Activated CD8-positive, alpha-beta memory T cell treated with anti-CD3 and anti-CD28 coated beads, Interleukin-2, amount 50 U/mL, for 24 hours (primary cell): Measurements from ENCODE around the gene MYOF.
"Not testable (repeated sequence)": the region's sequence is repeated elsewhere in the genome, so short reads cannot be mapped to it uniquely, and the experiment has no call there.

Experiments used
- DNase-seq: peaks from one replicate; pipeline ENCODE4 v3.0.0-alpha.2; 2020; ENCODE audit errors: extremely low read depth

MYOF gene

DNA sequence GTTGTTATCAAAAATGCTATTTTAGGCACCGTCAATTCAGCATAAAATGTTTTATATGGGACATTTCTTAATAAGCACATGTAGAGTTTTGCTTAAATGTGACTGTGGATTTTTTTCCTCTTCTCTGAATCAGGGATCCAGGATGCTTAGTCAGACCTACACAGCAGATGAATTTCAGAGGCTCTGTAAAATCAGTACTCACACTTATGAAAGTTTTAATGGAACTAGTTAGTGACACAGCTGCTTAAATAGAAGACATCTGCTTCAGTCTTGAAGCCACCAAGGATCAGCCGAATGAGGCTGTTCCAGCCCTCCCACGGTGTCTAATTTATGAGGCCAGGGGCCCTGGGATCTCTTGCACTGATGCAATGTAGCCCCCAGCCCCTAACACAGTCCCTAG, 136.0 kb downstream of the MYOF start:
- no peak for DNase-seq

- DNase-seq, result no peak
These were observed 137.4 kb downstream of the MYOF start for GRCh38 chr10:93344691-93345090.

DNA sequence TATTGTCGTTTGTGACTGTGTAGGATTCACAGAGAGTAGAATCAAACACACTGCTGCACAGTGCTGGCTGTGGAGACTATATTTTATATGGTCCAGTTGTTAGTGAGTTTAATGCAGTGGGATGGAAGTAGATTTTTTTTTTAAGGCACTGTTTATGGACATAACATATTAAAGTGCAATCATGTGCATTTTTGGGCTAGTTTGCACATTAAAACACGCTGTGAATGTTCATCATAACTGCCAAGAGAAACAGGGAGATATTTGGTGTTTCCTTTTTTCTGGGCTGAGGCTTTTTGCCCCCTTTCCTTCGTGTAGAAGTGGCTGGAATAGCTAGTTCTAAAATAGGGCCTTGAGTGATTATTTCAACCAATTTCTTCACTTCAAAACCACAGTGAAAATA, 139.2 kb downstream of the MYOF start:
- no peak for DNase-seq

GRCh38 chr10:93342366-93342765, 139.8 kb downstream of the MYOF start:
- DNase-seq, result no peak

- DNase-seq, result no peak
These were observed 144.8 kb downstream of the MYOF start for GRCh38 chr10:93337309-93337721.

- DNase-seq, result no peak
These were observed 145.5 kb downstream of the MYOF start for GRCh38 chr10:93336678-93337077.

GRCh38 chr10:93336110-93336509, 146.0 kb downstream of the MYOF start:
- DNase-seq, result no peak

DNA sequence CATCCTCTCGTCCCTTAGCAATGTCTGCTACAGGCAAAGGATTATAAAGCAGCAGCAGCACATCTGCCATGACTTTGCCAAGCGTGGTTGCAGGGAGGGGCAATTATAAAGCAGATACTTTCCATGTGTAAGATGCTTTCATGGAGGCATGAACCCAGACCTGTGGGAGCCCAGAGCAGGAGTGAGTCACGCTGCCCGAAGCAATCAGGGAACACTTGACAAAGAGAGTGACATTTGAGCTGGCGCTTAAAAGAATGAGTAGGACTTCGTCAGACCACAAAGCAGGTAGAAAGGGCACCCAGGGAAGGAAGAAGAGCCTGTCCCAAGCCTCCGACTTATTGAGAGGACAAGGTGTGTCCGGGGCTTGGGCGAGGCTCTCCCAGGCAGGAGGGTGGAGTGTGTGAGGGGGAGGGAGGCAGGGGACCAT, 147.2 kb downstream of the MYOF start:
- DNase-seq, result no peak

DNA sequence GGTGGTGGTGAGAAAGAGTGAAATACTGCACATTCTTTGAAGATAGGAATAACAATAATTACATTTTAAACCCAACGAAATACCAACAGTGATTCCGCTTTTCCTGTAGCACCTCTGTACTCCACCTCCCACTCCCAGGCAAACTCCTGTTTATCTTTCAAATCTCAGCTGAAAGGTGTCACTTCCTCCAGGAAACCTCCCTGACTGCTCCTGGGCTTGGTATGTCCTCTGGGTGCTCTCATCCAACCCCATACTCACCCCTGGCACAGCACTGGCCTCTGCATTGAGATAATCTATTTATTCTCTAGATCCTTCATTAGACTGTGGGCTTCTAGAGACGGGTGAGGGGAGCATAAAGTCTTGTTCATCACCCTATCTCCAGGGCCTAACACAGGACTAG, 148.0 kb downstream of the MYOF start:
- no peak for DNase-seq

DNA sequence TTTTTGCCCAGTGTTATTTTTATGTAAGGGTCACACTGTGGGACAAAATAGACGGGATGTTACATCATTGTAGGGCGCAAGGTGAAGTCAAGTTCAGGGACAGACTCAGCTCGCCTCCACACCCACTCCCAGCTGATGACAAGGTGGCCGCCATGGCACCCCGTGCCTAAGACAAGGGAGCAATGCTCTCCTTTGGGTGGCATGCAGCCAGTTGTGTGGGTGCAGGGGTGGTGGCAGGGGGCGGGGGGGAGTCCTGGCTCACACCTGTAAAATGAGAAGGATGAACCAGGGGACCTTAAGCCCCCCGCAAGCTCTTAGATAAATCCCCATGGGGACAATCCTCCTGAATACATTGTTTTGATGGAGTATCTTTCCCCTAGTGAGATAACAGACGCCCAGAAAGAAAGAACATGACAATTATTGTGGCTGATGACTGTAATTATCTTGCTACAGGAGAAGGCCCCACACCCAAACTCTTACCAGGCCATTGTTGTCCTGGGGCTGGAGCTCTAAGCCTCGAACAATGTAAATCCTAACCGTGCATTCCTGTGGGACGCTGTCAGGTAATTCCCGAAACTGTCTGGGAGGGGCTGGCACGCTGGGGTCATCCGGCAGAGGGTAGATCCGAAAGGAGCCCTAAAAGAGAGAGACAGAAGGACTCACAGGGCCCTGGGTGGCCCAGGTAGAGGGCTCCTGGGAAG, 148.7 kb downstream of the MYOF start:
- no peak for DNase-seq

DNA sequence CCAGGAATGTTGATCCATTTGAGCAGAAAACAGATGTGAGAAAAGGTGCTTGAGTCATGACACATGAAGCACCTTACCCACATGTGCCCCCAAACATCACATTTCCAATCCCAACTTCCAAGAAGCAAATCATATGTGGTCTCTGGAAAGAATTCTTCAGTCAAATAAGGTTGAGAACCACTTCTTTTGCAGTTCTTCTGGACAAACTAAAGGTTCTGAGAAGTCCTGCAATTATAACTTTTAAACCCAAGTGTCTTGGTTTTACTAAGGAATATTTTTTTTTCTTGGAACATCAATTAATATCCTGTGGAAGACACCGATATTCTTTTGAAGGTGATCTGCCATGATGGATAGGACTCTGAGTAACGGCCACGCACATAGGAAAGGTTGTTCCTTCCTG, 151.3 kb downstream of the MYOF start:
- DNase-seq, result no peak

- DNase-seq, result no peak
These were observed 162.2 kb downstream of the MYOF start for GRCh38 chr10:93319896-93320295.

GRCh38 chr10:93319096-93319495, 163.0 kb downstream of the MYOF start:
- no peak for DNase-seq

DNA sequence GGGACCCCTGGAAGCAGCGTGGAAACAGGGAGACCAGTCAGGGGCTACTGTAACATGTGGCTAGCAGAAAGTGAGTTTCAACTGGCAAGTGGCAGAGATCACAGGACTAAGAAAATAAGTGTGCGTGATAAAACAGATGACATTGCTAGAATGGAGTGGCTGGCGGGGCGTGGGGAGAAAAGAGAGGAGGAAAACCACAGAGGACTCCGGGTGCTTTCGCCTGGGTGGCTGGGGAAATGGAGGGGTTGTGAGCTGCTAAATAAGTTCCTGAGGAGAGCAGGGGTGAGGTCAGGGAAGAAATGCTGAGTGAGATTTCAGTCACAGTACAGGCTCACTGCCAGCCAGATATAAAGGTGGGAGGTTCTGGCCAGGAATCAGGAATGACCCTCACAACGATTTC, 166.9 kb downstream of the MYOF start:
- DNase-seq, result no peak

GRCh38 chr10:93314656-93315055, 167.5 kb downstream of the MYOF start:
- DNase-seq, result not testable (repeated sequence)

DNA sequence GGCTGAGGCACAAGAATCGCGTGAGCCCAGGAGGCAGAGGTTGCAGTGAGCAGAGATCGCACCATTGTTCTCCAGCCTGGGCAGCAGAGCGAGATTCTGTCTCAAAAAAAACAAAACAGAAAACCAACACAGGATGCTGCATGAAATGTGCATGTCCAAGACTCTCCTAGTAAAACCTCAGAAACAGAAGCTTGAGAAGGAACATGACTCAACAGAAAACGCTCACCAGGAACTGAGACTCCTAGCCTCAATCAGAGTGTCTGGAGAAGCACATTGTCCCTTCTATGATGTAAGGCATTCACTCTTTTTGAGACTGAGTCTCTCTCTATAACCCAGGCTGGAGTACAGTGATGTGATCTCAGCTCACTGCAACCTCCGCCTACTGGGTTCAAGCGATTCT, 168.3 kb downstream of the MYOF start:
- no peak for DNase-seq

DNA sequence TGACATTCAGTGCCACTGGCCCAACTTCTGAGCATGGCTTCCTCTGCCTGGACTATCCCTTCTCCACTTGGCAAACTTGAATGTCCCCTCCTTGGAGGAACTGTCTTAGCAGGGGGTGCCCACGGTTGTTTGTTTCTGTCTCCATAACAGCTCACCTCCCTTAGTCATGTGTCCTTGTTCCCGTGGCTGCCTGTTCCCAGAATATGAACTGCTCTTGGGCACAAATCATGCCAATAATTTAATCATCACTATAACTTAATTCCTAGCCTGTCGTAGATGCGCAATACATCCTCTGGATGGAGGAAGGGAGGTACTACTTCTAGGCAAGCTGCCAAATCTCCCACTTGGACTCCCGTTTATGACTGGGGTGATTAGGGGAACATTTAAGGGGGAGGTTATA, 173.1 kb downstream of the MYOF start:
- DNase-seq, result no peak

DNA sequence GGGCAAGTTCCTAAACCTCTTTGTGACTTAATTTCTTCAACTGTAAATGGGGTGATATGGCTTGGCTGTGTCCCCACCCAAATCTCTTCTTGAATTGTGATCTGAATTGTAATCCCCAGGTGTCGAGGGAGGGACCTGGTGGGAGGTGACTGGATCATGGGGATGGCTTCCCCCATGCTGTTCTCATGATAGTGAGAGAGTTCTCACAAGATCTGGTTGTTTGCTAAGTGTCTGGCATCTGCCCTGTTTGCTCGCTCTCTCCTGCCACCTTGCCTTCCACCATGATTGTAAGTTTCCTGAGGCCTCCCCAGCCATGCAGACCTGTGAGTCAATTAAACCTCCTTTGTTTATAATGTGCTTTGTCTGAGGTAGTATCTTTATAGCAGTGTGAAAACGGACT, 177.0 kb downstream of the MYOF start:
- no peak for DNase-seq

- DNase-seq, result no peak
These were observed 181.2 kb downstream of the MYOF start for GRCh38 chr10:93300981-93301380.

DNA sequence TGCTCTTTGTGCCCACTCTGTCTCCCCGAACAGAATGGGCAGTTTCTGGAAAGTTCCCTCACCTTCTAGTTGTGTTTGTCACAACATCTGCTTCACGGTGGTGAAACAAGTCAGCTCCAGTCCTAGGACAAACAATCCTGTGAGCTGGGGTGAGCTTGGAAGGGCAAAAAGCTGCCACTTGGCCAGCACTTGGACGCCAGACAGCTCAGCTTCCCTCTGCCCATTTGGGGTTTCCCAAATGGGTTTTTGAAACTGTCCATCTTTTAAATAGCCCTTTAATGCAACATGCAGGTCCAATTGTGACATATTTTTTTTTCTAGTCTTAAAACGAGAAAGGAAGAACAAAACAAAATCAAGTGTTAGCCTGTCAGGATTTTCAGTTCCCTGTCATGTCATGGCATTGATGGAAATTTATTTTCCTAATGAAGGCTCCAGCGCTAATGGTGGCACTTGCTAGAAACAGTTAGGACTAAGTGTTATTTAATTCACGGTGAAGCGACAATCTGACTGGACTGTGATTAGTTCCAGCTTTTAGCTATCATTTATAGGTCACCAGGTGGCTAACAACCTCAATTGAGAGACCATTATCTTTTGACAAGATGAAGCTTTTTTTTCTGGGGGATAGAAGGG, 181.7 kb downstream of the MYOF start:
- no peak for DNase-seq

DNA sequence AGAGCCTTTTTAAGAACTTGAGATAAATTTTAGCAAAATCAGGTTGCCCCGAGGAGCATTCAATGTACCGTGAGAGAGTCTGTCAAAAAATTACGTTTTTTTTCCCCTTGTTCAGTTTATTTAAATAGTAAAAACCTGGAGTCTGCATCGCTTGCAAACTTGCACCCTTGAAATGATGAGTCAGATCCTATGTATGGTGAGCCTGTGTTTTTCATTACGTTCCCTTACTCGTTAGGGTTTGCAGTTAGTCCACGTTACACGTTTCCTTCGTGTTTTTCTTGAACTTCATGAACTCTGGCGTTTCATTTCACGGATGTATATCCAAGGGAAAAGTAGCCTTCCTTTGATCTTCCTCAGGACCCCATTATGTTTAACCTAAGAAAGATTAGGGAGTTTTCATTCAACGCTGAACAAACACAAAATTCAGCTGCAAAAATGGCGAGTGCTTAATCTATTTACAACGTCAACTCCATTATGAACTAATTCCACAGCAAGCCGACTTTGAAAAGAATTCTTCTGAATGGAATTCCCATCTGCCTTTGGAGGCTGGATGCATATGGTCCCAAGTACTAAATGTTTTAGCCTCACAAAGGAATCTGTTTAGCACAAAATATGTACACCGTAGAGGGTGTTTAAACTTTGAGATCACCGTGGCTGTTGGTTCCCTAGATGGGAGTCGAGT, 182.4 kb downstream of the MYOF start:
- DNase-seq, result no peak

DNA sequence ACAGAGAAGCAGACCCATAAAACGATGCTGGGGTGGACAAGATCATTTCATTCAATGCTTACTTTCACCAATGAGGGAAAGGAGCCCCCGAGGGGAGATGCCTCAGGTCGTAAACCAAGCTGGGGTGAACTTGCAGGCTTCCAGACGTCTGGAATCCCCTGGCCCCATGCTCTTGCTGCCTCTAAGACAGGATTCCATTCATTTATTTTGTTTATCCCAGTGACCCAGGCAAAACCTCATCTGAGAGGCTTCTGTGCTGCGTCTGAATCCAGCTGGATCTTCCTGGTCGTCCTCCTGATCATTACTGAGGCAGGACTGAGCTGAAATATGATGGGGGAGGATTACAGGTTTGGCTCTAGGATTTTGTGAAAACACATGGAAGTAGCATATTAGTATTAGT, 182.9 kb downstream of the MYOF start:
- DNase-seq, result no peak

DNA sequence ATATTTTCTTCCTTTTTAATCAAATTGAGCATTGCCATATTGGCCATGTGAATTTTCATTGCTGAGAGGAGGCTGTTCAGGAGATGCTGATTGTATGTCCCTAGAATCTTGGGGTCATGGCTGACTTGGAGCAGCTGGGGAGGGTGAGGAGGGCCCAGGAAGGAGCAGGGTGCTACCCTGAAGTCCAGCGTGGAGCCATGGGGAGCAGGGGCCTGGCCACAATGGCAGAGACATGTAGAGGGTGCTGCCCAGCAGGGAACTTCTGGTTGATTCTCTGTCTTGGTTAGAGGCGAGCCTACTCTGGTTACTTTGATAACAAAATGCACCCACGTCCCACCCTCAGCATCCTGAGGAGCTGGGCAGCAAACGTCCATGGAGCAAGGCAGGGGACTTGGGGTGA, 186.0 kb downstream of the MYOF start:
- no peak for DNase-seq
